ENCODE results near the gene ATP11A.
"Not testable (repeated sequence)": the region's sequence is repeated elsewhere in the genome, so short reads cannot be mapped to it uniquely, and the experiment has no call there.

Gene ATP11A

GRCh38 chr13:112702341-112702985 lies 12.6 kb downstream of the ATP11A start:
- no peaks in the 10 kb centered on the region for H3K36me3 ChIP-seq (ENCODE audit: insufficient read depth, low read length)
- no peaks in the 10 kb centered on the region for H3K9me3 ChIP-seq (ENCODE audit: low read depth, low read length)
- no peak for DNase-seq (ENCODE audit: low read depth, low spot score)
- no peak overlapping the region for H3K27ac ChIP-seq
- H3K9ac ChIP-seq (ENCODE audit: insufficient read length) = no peak overlapping the region
- TF ChIP-seq FOXP2 (optimal IDR thresholded peaks at IDR 0.05; ENCODE audit: control extremely low read depth, extremely low read length, insufficient read depth) (no peak), POLR2AphosphoS5 (IDR thresholded peaks at IDR 0.05; ENCODE audit: borderline replicate concordance, low read depth, low read length) (no peak), EZH2 (IDR thresholded peaks at IDR 0.05) (no peak)
- peak overlapping the region; percentile 14 for H3K4me3 ChIP-seq

GRCh38 chr13:112702986-112703379 lies 13.1 kb downstream of the ATP11A start:
- no peak for TF ChIP-seq POLR2AphosphoS5 (IDR thresholded peaks at IDR 0.05; ENCODE audit: borderline replicate concordance, low read depth, low read length)
- TF ChIP-seq FOXP2 (optimal IDR thresholded peaks at IDR 0.05; ENCODE audit: control extremely low read depth, extremely low read length, insufficient read depth) = no peak
- no peak for TF ChIP-seq EZH2 (IDR thresholded peaks at IDR 0.05)
- no peak for DNase-seq (ENCODE audit: low read depth, low spot score)

GRCh38 chr13:112703449-112704284 lies 13.8 kb downstream of the ATP11A start:
- DNase-seq (ENCODE audit: low read depth, low spot score) = no peak
- no peaks in the 10 kb centered on the region for H3K36me3 ChIP-seq (ENCODE audit: insufficient read depth, low read length)
- no peaks in the 10 kb centered on the region for H3K9me3 ChIP-seq (ENCODE audit: low read depth, low read length)
- H3K27ac ChIP-seq = no peak overlapping the region
- H3K9ac ChIP-seq (ENCODE audit: insufficient read length) = no peak overlapping the region
- TF ChIP-seq FOXP2 (optimal IDR thresholded peaks at IDR 0.05; ENCODE audit: control extremely low read depth, extremely low read length, insufficient read depth) (no peak), POLR2AphosphoS5 (IDR thresholded peaks at IDR 0.05; ENCODE audit: borderline replicate concordance, low read depth, low read length) (no peak), EZH2 (IDR thresholded peaks at IDR 0.05) (no peak)
- H3K4me3 ChIP-seq = no peak overlapping the region

More at GRCh38 chr13:112702986-112703379, 13.1 kb downstream of the ATP11A start:
- Histone ChIP-seq H3K27ac (no peak overlapping the region), H3K4me3 (peak overlapping the region; percentile 14), H3K9me3 (ENCODE audit: low read depth, low read length) (no peaks in the 10 kb centered on the region), H3K9ac (ENCODE audit: insufficient read length) (no peak overlapping the region), H3K36me3 (ENCODE audit: insufficient read depth, low read length) (no peaks in the 10 kb centered on the region)

GRCh38 chr13:112704308-112705145 lies 14.7 kb downstream of the ATP11A start:
- Histone ChIP-seq H3K27ac (no peak overlapping the region), H3K9ac (ENCODE audit: insufficient read length) (no peak overlapping the region), H3K9me3 (ENCODE audit: low read depth, low read length) (no peaks in the 10 kb centered on the region), H3K36me3 (ENCODE audit: insufficient read depth, low read length) (no peaks in the 10 kb centered on the region), H3K4me3 (no peak overlapping the region)
- DNase-seq (ENCODE audit: low read depth, low spot score) = no peak
- no peak for TF ChIP-seq FOXP2 (optimal IDR thresholded peaks at IDR 0.05; ENCODE audit: control extremely low read depth, extremely low read length, insufficient read depth)
- no peak for TF ChIP-seq POLR2AphosphoS5 (IDR thresholded peaks at IDR 0.05; ENCODE audit: borderline replicate concordance, low read depth, low read length)
- TF ChIP-seq EZH2 (IDR thresholded peaks at IDR 0.05) = no peak

GRCh38 chr13:112705286-112705685 lies 15.4 kb downstream of the ATP11A start:
- Histone ChIP-seq H3K9ac (ENCODE audit: insufficient read length) (no peak overlapping the region), H3K4me3 (no peak overlapping the region), H3K9me3 (ENCODE audit: low read depth, low read length) (no peaks in the 10 kb centered on the region), H3K27ac (no peak overlapping the region), H3K36me3 (ENCODE audit: insufficient read depth, low read length) (no peaks in the 10 kb centered on the region)
- DNase-seq (ENCODE audit: low read depth, low spot score) = no peak
- TF ChIP-seq EZH2 (IDR thresholded peaks at IDR 0.05) (no peak), FOXP2 (optimal IDR thresholded peaks at IDR 0.05; ENCODE audit: control extremely low read depth, extremely low read length, insufficient read depth) (no peak), POLR2AphosphoS5 (IDR thresholded peaks at IDR 0.05; ENCODE audit: borderline replicate concordance, low read depth, low read length) (no peak)

- no peak for DNase-seq (ENCODE audit: low read depth, low spot score)
- TF ChIP-seq FOXP2 (optimal IDR thresholded peaks at IDR 0.05; ENCODE audit: control extremely low read depth, extremely low read length, insufficient read depth) = no peak
- no peak for TF ChIP-seq EZH2 (IDR thresholded peaks at IDR 0.05)
- TF ChIP-seq POLR2AphosphoS5 (IDR thresholded peaks at IDR 0.05; ENCODE audit: borderline replicate concordance, low read depth, low read length) = no peak
- H3K9ac ChIP-seq (ENCODE audit: insufficient read length) = no peak overlapping the region
- no peak overlapping the region for H3K27ac ChIP-seq
- no peak overlapping the region for H3K4me3 ChIP-seq
- H3K36me3 ChIP-seq (ENCODE audit: insufficient read depth, low read length) = no peaks in the 10 kb centered on the region
- no peaks in the 10 kb centered on the region for H3K9me3 ChIP-seq (ENCODE audit: low read depth, low read length)
These were observed 16.3 kb downstream of the ATP11A start for GRCh38 chr13:112706171-112706570.

GRCh38 chr13:112708560-112709240 lies 18.9 kb downstream of the ATP11A start:
- Histone ChIP-seq H3K27ac (no peak overlapping the region), H3K4me3 (no peak overlapping the region), H3K9ac (ENCODE audit: insufficient read length) (no peak overlapping the region), H3K36me3 (ENCODE audit: insufficient read depth, low read length) (no peaks in the 10 kb centered on the region), H3K9me3 (ENCODE audit: low read depth, low read length) (no peaks in the 10 kb centered on the region)
- TF ChIP-seq EZH2 (IDR thresholded peaks at IDR 0.05) (no peak), FOXP2 (optimal IDR thresholded peaks at IDR 0.05; ENCODE audit: control extremely low read depth, extremely low read length, insufficient read depth) (no peak), POLR2AphosphoS5 (IDR thresholded peaks at IDR 0.05; ENCODE audit: borderline replicate concordance, low read depth, low read length) (no peak)
- no peak for DNase-seq (ENCODE audit: low read depth, low spot score)

- H3K9ac ChIP-seq (ENCODE audit: insufficient read length); H3K9me3 ChIP-seq (ENCODE audit: low read depth, low read length); H3K36me3 ChIP-seq (ENCODE audit: insufficient read depth, low read length); DNase-seq (ENCODE audit: low read depth, low spot score); H3K4me3 ChIP-seq; H3K27ac ChIP-seq: not testable (repeated sequence)
These were observed 19.5 kb downstream of the ATP11A start for GRCh38 chr13:112709316-112709715.
